Cortex of kidney (tissue), 1 donor: Measurements from ENCODE around the gene ANKS1B.

Source experiments
- DNase-seq: peaks from one replicate; lab custom pipeline; 2025; lab: John Stamatoyannopoulos, UW

The ANKS1B gene

GRCh38 chr12:99453836-99454538, 530.7 kb downstream of the ANKS1B start:
- DNase-seq = no peak

GRCh38 chr12:99450036-99450630, 534.6 kb downstream of the ANKS1B start:
- DNase-seq = no peak

- DNase-seq = no peak
Observed at GRCh38 chr12:99444859-99445316, 539.8 kb downstream of the ANKS1B start.

GRCh38 chr12:99442758-99443157, 542.0 kb downstream of the ANKS1B start:
- DNase-seq = no peak

GRCh38 chr12:99439399-99439798, 545.3 kb downstream of the ANKS1B start:
- DNase-seq = no peak

GRCh38 chr12:99436584-99436983, 548.2 kb downstream of the ANKS1B start:
- no peak for DNase-seq

- DNase-seq = no peak
Observed at GRCh38 chr12:99435095-99435791, 549.5 kb downstream of the ANKS1B start.

GRCh38 chr12:99433155-99433554, 551.6 kb downstream of the ANKS1B start:
- DNase-seq = no peak

GRCh38 chr12:99431203-99431602, 553.5 kb downstream of the ANKS1B start:
- no peak for DNase-seq

- no peak for DNase-seq
Observed at GRCh38 chr12:99427104-99427503, 557.6 kb downstream of the ANKS1B start.

- no peak for DNase-seq
Observed at GRCh38 chr12:99418379-99418778, 566.4 kb downstream of the ANKS1B start.

GRCh38 chr12:99413751-99414150, 571.0 kb downstream of the ANKS1B start:
- DNase-seq = no peak

GRCh38 chr12:99393763-99394162, 591.0 kb downstream of the ANKS1B start:
- DNase-seq = no peak

- no peak for DNase-seq
Observed at GRCh38 chr12:99392091-99392850, 592.5 kb downstream of the ANKS1B start.

GRCh38 chr12:99390707-99391106, 594.0 kb downstream of the ANKS1B start:
- DNase-seq = no peak

- DNase-seq = no peak
Observed at GRCh38 chr12:99389751-99390150, 595.0 kb downstream of the ANKS1B start.

- DNase-seq = no peak
Observed at GRCh38 chr12:99388671-99389195, 596.0 kb downstream of the ANKS1B start.

- no peak for DNase-seq
Observed at GRCh38 chr12:99387661-99388060, 597.1 kb downstream of the ANKS1B start.

GRCh38 chr12:99386907-99387306, 597.8 kb downstream of the ANKS1B start:
- DNase-seq = no peak

GRCh38 chr12:99383258-99383657, 601.5 kb downstream of the ANKS1B start:
- DNase-seq = no peak

- no peak for DNase-seq
Observed at GRCh38 chr12:99381992-99382391, 602.7 kb downstream of the ANKS1B start.

GRCh38 chr12:99380701-99381100, 604.0 kb downstream of the ANKS1B start:
- no peak for DNase-seq
